ENCODE data around the gene CLEC7A. TPM values are rescaled to one million over a fixed set of nuclear protein-coding genes. Genes with fewer than 3 reads are reported as not detected.
A peak's percentile ranks its signal among the peaks of the same experiment; 100 is the strongest.

Gene CLEC7A
- polyA plus RNA-seq, 3 donors: 235 to 809 (median 304) TPM

DNA sequence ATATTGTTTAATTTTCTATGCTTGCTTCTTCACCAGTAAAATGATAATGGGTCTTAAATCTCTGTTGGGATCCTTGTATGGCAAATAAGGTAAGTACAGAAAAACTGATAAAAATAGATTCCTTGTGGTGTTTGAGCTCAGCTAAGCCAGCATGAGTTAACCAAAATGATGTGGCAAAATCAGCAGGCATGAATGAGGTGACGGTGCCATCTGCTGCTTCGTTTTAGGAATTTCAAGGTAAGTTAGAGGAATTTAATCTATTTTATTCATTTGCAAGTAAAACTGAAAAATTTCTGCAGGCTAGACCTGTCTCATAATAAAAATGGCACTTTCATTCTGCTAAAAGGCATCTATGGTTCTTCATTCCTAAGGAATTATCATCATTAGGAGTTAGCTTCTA lies 10.0 kb upstream of the CLEC7A start:
- Histone ChIP-seq H3K27me3 (ENCODE audit: control insufficient read depth in 2 of 2, insufficient read depth in 2 of 2, low read length in 2 of 2) (no peaks in the 10 kb centered on the region), H3K9ac (ENCODE audit: insufficient read depth, low read length, poor library complexity, severe bottlenecking) (no peak overlapping the region), H3K9me3 (replicated peaks in 1 of 2; ENCODE audit: control insufficient read depth in 1 of 2, insufficient read depth in 1 of 2, low read length in 2 of 2) (no peaks in the 10 kb centered on the region), H2AFZ (ENCODE audit: insufficient read depth, low read depth, low read length, poor library complexity, severe bottlenecking) (no peak overlapping the region), H3K79me2 (ENCODE audit: insufficient read depth, low read length) (no peaks in the 10 kb centered on the region), H4K20me1 (ENCODE audit: insufficient read depth, low read length) (no peaks in the 10 kb centered on the region), H3K4me3 (replicated peaks in 1 of 3; ENCODE audit: low read depth in 2 of 3, low read length in 3 of 3) (no peak overlapping the region), H3K4me1 (ENCODE audit: control insufficient read depth in 1 of 2, insufficient read depth in 2 of 2, low read length in 2 of 2) (peaks cover 6 to 7% of the 10 kb centered on the region in 2 donors), H3K27ac (ENCODE audit: low read depth in 1 of 2, low read length in 2 of 2) (no peak overlapping the region), H3K36me3 (replicated peaks in 1 of 2; ENCODE audit: control insufficient read depth in 1 of 2, insufficient read depth in 2 of 2, low read length in 2 of 2) (no peaks in the 10 kb centered on the region), H3K4me2 (replicated peaks; ENCODE audit: extremely low read depth, low read length, poor library complexity, severe bottlenecking) (peak overlapping the region; percentile 26)
- peak overlapping the region; percentile 5 to 73 (median 49) for H3K27ac Mint-ChIP-seq
- H3K4me3 Mint-ChIP-seq: no peak overlapping the region
- no peaks in the 10 kb centered on the region for H3K36me3 Mint-ChIP-seq
- TF ChIP-seq, protein P1, sequence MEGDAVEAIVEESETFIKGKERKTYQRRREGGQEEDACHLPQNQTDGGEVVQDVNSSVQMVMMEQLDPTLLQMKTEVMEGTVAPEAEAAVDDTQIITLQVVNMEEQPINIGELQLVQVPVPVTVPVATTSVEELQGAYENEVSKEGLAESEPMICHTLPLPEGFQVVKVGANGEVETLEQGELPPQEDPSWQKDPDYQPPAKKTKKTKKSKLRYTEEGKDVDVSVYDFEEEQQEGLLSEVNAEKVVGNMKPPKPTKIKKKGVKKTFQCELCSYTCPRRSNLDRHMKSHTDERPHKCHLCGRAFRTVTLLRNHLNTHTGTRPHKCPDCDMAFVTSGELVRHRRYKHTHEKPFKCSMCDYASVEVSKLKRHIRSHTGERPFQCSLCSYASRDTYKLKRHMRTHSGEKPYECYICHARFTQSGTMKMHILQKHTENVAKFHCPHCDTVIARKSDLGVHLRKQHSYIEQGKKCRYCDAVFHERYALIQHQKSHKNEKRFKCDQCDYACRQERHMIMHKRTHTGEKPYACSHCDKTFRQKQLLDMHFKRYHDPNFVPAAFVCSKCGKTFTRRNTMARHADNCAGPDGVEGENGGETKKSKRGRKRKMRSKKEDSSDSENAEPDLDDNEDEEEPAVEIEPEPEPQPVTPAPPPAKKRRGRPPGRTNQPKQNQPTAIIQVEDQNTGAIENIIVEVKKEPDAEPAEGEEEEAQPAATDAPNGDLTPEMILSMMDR (IDR thresholded peaks at IDR 0.05): peak; percentile 82
- WGBS (ENCODE audit: insufficient coverage): no CpG with 5 or more reads among the region's 2 CpGs
- intact Hi-C loops (cut with micrococcal nuclease): loop anchor here (5.0 to 10.0 kb wide), 2 partner anchors 325 to 393 kb away; no protein-coding TSS in a partner anchor
- peaks cover 0 to 2% (median 0%) of the 10 kb centered on the region in 7 donors for H3K9me3 Mint-ChIP-seq
- DNase-seq: peak; percentile 72 to 81 (median 75)
- peaks cover 2 to 5% (median 3%) of the 10 kb centered on the region in 3 donors for H3K27me3 Mint-ChIP-seq (ENCODE audit: low read depth in 3 of 3)
- peaks cover 14% of the 10 kb centered on the region for H3K4me1 Mint-ChIP-seq

- peaks cover 0 to 3% (median 0%) of the 10 kb centered on the region in 3 donors for H3K27me3 Mint-ChIP-seq (ENCODE audit: low read depth in 3 of 3)
- H3K9me3 Mint-ChIP-seq: peaks cover 0 to 2% (median 0%) of the 10 kb centered on the region in 7 donors
- no peak overlapping the region for H3K9ac ChIP-seq (ENCODE audit: insufficient read depth, low read length, poor library complexity, severe bottlenecking)
- H2AFZ ChIP-seq (ENCODE audit: insufficient read depth, low read depth, low read length, poor library complexity, severe bottlenecking): no peak overlapping the region
- peaks cover 27% of the 10 kb centered on the region for H3K4me1 Mint-ChIP-seq
- H3K79me2 ChIP-seq (ENCODE audit: insufficient read depth, low read length): no peaks in the 10 kb centered on the region
- H3K9me3 ChIP-seq (replicated peaks in 1 of 2; ENCODE audit: control insufficient read depth in 1 of 2, insufficient read depth in 1 of 2, low read length in 2 of 2): no peaks in the 10 kb centered on the region
- no peak overlapping the region for H3K4me3 ChIP-seq (replicated peaks in 1 of 3; ENCODE audit: low read depth in 2 of 3, low read length in 3 of 3)
- no peak for DNase-seq
- H3K4me1 ChIP-seq (ENCODE audit: control insufficient read depth in 1 of 2, insufficient read depth in 2 of 2, low read length in 2 of 2): peaks cover 20% of the 10 kb centered on the region in 2 donors
- no peak overlapping the region for H3K4me2 ChIP-seq (replicated peaks; ENCODE audit: extremely low read depth, low read length, poor library complexity, severe bottlenecking)
- H3K36me3 Mint-ChIP-seq: no peaks in the 10 kb centered on the region
- H3K27ac Mint-ChIP-seq: no peak overlapping the region
- H3K27me3 ChIP-seq (ENCODE audit: control insufficient read depth in 2 of 2, insufficient read depth in 2 of 2, low read length in 2 of 2): no peaks in the 10 kb centered on the region
- no peaks in the 10 kb centered on the region for H3K36me3 ChIP-seq (replicated peaks in 1 of 2; ENCODE audit: control insufficient read depth in 1 of 2, insufficient read depth in 2 of 2, low read length in 2 of 2)
- intact Hi-C loops (cut with micrococcal nuclease): loop anchor here (2.0 to 10.0 kb wide), 5 partner anchors 72 to 262 kb away; partner anchors contain the start of gene CLEC9A (in 1 of the 2)
- no peaks in the 10 kb centered on the region for H4K20me1 ChIP-seq (ENCODE audit: insufficient read depth, low read length)
- H3K27ac ChIP-seq (ENCODE audit: low read depth in 1 of 2, low read length in 2 of 2): no peak overlapping the region
- TF ChIP-seq, protein P1 (IDR thresholded peaks at IDR 0.05): no peak
- no peak overlapping the region for H3K4me3 Mint-ChIP-seq
- WGBS (ENCODE audit: insufficient coverage): 78% methylated on average over 11 of the region's 13 CpGs
Observed at GRCh38 chr12:10136637-10137205, 6.7 kb upstream of the CLEC7A start.
